ENCODE results near the gene LFNG.
"Not testable (repeated sequence)": the region's sequence is repeated elsewhere in the genome, so short reads cannot be mapped to it uniquely, and the experiment has no call there.

DNA sequence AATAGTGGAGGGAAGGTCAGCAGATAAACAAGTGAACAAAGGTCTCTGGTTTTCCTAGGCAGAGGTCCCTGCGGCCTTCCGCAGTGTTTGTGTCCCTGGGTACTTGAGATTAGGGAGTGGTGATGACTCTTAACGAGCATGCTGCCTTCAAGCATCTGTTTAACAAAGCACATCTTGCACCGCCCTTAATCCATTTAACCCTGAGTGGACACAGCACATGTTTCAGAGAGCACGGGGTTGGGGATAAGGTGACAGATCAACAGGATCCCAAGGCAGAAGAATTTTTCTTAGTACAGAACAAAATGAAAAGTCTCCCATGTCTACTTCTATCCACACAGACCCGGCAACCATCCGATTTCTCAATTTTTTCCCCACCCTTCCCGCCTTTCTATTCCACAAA, 14.0 kb downstream of the LFNG start:
- TF ChIP-seq, protein P1, sequence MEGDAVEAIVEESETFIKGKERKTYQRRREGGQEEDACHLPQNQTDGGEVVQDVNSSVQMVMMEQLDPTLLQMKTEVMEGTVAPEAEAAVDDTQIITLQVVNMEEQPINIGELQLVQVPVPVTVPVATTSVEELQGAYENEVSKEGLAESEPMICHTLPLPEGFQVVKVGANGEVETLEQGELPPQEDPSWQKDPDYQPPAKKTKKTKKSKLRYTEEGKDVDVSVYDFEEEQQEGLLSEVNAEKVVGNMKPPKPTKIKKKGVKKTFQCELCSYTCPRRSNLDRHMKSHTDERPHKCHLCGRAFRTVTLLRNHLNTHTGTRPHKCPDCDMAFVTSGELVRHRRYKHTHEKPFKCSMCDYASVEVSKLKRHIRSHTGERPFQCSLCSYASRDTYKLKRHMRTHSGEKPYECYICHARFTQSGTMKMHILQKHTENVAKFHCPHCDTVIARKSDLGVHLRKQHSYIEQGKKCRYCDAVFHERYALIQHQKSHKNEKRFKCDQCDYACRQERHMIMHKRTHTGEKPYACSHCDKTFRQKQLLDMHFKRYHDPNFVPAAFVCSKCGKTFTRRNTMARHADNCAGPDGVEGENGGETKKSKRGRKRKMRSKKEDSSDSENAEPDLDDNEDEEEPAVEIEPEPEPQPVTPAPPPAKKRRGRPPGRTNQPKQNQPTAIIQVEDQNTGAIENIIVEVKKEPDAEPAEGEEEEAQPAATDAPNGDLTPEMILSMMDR (IDR thresholded peaks at IDR 0.05) = not testable (repeated sequence)
- TF ChIP-seq POLR2A (IDR thresholded peaks at IDR 0.05) = not testable (repeated sequence)
